HG03103 (cell line): ENCODE measurements around the gene SLC41A2.
A peak's percentile ranks its signal among the peaks of the same experiment; 100 is the strongest.
"Not testable (repeated sequence)": the region's sequence is repeated elsewhere in the genome, so short reads cannot be mapped to it uniquely, and the experiment has no call there.

Experiments
- ATAC-seq: cut with Tn5 transposase; IDR thresholded peaks from one replicate; pipeline ENCODE4 v1.9.1; 2021; ENCODE audit warnings: low read depth; ENCODE audit not compliant: unreplicated experiment

Gene SLC41A2

DNA sequence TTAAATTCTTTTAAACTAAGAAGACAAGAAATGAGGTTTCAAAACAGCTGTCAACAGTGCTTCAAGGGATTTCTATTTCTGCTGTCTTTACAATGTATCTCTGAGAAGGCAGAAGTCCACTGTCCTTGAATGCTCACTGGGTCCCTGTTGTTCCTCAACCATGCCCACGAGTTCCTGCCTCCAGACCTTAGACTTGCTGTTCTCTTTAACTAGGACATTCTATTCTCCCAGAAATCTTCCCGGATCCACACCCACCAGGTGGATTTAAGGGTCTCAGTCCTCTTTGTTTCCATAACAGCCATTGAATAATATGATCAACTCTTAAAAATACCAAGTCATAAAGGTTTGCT is 6.7 kb upstream of the SLC41A2 start:
- ATAC-seq = no peak

DNA sequence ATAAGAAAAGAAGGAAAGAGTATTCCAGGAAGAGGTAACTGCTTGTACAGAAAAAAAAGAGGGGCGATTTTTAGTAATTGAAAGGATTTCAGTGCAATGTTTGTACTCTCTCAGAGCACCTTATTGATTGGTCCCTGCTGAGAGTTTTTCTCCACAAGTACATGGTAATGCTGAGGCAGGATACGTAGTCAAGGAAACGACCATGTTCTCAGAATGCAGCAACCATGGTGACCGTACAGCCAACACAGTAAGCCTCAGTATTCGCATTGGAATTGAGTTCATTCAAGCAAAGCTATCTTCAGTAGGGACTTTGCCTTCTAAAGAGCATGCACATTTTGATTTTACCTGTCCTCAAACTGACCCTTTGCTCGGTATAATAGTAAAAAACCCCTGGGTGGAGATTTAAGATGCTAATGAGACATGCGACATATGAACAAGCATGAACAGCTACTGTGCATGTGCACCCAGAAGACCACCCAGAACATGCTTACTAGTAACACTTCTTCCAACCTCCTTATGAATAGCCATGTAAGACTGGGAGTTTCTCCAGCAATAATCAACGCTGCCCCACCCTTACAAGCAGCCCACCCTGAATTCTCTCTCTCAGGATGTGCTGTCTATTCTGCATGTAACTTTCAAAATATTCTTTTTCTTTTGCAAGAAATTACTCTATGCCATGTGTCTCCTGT is 6.2 kb upstream of the SLC41A2 start:
- no peak for ATAC-seq

DNA sequence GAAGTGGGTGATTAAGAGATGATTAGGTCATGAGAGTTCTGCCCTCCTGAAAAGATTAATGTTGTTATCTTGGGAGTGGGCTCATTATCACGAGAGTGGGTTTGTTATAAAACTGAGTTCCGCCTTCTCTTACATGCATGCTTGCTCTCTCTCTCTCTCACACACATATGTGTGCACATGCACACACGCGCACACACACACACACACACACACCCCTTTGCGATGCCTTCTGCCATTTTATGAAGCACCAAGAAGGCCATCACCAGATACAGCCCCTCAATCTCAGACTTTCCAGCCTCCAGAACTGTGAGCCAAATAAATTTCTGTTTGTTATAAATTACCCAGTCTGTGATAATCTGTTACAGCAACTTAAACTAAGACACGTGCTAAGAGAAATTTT is 5.7 kb upstream of the SLC41A2 start:
- no peak for ATAC-seq

DNA sequence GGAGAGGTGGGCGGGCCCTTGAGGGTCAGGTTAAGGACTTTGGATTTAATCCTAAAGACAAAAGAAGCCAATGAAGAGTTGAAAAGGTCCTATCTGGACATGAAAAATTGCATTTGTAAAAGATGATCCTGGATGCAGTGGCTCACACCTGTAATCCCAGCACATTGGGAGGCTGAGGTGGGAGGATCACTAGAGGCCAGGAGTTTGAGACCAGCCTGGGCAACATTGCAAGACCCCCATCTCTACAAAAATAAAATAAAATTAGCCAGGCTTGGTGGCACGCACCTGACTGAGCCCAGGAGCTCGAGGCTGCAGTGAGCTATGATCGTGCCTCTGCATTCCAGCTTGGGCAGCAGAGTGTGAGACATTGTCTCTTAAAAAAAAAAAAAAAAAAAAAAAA is 2.4 kb upstream of the SLC41A2 start:
- ATAC-seq = no peak

DNA sequence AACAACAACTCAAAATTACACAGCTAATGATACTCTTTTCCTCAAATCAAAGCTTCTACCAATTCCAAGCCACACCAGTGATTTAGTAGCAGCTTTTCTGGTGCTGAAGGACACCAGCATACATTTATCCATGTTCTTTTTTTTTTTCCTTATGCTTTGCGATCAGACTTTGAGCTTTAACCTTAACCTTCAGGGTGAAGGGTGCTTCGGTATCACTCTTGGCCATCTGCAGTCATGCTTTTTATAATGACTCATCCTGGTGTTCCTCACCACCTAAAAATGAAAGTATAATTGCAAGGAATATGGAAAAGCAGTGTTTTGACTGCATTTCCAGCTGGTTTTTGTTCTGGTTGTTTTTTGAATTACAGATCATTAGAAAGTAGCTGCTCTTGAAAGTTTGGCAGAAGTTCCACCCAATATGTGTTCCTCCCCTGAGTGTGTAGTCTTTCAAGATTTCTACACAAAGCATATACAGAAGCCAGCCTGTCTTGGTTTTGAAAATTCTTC is 1.3 kb upstream of the SLC41A2 start:
- ATAC-seq = no peak

DNA sequence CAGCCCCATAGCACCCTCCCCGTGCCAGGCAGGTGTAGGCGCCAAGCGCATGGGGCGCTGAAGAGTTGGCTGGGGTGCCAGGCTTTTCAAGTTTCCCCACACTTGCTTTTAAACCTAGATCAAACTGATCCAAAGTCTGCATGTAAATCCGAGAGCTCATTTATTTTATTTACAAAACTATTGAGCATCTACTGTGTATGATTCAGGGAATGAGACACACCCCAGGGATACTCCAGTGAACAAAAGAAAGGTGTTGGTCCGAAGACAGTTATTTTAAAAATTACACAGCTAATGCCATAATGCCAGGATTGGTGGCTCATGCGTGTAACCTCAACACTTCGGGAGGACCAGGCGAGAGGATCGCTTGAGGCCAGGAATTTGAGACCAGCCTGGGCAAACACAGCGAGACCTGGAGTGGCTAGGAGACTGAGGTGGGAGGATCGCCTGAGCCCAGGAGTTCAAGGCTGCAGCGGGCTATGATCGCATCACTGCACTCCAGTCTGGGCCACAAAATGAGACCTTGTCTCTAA is 780 bp upstream of the SLC41A2 start:
- ATAC-seq = no peak

DNA sequence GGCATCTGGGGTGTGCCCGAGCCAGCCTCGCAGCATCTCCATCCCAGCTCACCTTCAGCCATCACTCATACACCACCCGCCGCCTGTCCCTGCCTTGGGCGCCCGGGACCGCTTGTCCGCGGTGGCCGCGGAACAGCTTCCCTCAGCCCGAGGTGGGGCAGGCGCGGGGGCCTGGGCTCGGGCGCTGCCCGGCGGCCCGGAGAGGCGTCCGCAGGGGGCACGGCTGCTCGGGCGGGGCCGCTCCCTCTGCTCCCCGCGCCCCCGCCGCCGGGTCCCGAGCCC is 430 bp downstream of the SLC41A2 start:
- ATAC-seq = peak; percentile 26

DNA sequence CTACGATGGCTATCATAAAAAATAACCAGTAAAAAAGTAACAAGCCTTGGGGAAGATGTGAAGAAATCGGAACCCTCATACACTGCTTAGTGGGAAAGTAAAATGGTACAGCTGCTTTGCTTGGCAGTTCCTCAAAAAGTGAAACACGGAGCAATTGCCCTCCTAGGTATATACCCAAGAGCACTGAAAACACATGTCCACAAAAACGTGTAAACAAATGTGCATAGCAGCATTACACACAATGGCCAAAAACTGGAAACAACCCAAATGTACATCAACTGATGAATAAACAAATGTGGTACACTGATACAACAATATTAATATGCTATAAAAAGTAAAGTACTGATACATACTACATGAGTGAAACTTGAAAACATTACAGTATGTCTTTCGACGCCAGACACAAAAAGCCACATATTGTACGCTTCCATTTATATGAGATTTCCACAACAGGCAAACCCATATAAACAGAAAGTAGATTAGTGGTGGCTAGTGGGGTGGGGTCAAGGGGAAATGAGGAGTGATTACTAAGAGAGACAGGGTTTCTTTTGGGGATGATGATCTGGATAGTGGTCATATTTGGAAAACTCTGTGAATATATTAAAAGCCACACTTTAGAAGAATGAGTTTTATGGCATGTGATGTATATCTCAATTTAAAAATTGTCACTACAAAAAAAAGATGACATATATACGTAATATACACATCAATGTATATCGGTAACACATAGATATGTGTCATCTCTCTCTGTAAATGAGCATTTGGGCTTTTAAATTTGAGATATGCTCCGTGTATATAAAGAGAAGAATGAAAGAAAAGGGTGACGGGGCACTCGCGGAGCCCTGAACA is 996 bp downstream of the SLC41A2 start:
- no peak for ATAC-seq

DNA sequence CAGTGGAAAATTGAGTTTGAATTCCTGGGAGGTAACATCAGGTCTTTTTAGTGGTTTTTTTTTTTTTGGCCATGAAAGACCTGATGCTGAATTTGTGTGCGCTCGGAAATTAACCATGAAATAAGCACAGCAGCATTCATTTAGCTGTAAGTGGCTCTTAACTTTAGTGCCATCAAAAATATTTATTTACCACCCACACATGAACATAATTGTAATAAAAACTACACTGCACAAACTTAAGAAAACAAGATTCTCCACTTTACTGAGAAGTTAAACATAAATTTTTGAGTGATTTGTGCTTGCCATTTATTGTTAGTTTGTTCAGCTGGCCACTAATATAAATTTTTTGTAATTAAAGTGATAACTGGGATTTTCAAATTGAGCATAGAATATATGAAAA is 2.4 kb downstream of the SLC41A2 start:
- no peak for ATAC-seq

DNA sequence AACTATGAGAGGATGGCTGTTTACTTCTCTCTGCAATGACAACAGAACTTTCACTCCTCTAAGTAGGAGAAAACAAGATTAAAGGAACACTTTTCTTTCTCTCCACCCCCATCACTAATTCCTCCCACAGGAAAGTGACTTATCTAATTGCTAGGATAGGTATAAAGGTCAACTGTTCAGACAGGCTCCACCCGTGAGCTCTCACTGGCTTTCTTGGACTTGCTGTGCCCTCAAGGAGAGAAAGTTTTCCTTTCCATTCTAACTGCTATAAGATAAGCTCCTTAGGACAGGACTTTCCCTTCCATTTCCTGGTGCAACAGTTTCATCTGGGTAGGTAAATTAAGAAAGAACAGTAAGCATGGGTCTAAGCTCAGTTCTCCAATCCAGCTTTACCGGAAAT is 4.8 kb downstream of the SLC41A2 start:
- no peak for ATAC-seq

DNA sequence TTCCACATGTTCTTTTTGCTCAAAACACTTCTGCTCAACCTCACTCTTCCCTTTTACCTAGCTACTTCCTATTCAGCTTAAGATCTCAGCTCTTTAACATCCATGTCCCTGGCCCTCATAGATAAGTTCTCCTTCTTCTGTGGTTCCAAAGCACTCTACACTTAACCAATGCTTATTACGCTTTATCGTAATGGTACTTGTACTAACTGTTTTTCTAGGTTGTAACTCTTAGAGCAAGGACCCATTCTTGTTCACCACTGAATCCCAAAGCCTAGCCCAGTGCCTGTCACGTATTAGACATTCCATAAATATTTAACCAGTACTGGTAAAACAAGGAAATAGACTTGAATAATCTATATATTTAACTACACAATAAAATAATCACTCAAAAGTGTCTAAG is 5.3 kb downstream of the SLC41A2 start:
- no peak for ATAC-seq

DNA sequence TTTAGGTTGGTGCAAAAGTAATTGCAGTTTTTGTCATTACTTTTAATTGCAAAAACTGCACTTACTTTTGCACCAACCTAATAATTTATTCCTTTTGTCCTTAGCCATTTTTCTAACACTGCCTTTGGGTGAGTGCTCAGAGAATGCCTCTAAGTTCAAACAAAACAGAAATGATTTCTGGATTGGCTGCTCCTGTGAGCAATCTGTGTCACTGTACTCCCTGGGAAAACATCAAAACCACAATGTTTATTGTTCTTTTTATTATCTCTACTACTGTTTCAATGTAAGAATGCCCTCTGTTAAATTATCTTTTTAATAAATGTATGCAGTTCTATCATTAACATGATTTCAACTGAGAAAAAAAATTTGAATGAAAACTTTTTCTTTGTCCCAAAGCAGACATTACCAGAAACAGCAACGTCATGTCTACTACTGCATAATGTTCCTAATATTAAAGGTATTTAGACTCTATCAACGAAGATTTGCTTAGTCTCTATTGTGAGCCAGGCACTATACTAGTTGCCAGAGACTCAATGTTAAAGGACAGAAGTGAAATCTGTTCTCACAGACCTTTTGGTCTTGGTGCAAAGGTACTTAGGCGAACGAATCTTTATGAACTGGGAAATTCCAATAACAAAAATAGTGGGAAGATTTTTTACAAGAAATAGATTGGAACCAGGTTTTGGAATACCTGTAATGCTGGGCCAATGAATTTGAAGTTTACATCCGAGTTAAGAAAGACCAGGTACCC is 6.2 kb downstream of the SLC41A2 start:
- no peak for ATAC-seq

DNA sequence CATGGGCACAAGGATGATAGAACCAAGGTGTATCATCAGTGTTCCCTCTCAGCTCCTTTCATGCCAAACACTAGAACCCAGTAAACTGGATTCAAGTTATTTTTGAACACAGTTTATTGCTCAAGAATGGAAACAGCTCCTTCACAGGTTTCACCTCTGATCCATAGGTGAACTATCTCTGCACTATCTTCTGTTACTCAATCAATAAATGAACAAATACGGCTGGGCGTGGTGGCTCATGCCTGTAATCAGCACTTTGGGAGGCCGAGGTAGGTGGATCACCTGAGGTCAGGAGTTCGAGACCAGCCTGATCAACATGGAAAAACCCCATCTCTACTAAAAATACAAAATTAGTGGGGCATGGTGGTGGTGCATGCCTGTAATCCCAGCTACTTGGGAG is 9.4 kb downstream of the SLC41A2 start:
- not testable (repeated sequence) for ATAC-seq

DNA sequence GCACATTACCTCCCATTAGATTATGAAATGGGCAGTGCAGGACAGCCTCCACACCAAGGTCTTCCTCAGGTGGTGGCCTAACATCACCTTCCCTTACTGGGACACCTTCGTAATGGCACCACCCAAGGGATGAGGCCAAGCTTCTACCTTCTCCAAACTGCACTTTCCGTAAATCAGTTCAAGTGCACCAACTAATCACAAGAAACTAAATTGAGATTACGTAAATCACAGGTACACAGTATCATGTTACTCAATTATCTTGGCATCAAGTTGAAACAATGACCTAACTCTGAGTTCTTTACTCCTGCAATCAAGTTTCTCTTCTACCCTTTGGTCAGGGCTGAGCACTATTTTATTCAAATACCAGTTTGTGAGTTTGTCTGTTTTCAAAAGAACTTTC is 13.8 kb downstream of the SLC41A2 start:
- ATAC-seq = no peak

DNA sequence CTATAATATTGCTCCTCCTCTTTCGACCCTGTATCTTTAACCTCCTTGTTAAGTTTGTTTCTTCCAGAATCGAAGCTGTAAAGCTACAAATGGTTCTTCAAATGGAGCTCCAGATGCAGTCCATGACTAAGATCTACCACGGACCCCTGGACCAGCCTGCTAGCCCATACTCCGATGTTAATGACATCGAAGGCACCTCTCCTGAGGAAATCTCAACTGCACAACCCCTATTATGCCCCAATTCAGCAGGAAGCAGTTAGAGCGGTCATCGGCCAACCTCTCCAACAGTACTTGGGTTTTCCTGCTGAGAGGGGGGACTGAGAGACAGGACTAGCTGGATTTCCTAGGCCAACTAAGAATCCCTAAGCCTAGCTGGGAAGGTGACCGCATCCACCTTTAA is 14.7 kb downstream of the SLC41A2 start:
- ATAC-seq = not testable (repeated sequence)

DNA sequence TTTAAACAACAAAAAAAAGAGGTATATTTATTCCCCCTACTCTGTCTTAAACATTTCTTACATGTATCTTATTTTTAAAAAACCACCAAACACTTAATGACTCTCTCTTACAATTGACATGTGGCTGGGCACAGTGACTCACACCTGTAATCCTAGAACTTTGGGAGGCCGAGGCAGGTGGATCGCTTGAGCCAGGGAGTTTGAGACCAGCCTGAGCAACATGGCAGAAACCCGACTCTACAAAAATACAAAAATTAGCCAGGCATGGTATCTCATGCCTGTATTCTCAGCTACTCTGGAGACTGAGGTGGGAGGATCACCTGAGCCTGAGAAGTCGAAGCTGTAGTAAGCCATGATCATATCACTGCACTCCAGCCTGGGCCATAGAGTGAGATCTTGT is 16.0 kb downstream of the SLC41A2 start:
- ATAC-seq = no peak

DNA sequence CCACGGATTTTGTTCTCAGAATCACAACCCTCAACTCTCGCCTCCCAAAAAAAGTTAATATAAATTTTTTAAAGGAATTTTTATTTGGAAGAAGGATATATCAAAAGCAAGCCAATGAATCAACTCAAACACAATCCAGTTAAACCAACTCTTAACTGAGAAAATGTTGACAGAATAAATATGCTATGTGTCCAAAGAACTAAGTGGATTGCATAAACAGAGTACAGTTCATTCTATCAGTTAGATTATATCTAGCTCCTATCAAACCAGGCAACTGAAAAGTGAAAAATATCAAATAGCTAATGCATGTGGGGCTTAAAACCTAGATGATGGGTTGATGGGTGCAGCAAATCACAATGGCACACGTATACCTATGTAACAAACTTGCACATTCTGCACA is 16.6 kb downstream of the SLC41A2 start:
- ATAC-seq = no peak

DNA sequence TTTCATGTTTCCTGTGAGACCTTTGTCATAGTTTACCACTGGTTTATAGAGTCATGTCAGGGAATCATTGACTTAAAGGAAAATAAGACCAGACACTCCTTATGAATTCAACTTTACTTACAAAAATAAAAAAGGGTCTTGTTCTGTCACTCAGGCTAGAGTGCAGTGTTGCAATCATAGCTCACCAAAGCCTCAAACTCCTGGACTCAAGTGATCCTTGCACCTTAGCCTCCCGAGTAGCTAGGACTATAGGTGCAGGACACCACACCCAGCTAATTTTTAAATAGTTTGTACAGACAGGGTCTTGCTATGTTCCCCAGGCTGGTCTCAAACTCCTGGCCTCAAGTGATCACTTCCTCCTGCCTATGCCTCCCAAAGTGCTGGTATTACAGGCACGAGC is 19.0 kb downstream of the SLC41A2 start:
- ATAC-seq = no peak

DNA sequence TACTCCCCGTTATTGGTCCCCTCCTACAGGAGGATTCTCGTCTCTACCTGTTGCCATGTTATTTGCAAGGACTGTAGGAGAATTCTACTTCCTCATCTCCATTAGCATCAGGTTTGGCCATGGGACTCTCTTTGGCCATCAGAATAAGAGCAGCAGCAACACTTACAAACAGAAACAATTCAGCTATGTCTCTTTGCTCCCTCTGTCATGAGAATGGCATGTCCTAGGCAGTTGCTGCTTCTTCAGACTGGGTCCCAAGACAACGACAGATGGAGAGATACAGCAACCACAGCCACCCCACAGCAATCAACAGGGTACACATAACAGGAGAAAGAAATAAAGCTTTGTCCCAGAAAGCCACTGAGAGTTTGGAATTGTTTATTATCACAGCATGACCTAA is 19.7 kb downstream of the SLC41A2 start:
- ATAC-seq = no peak

DNA sequence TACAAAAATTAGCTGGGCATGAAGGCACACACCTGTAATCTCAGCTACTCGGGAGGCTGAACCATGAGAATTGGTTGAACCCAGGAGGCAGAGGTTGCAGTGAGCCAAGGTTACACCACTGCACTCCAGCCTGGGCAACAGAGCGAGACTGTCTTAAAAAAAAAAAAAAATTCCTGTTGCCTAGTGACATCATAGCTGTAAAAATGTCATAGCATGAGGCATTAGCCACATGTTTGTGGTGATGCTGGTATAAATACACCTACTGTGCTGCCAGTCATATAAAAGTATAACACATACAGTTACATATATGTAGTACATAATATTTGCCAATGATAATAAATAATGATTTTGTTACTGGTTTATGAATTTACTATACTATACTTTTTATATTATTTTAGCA is 22.2 kb downstream of the SLC41A2 start:
- ATAC-seq = no peak

DNA sequence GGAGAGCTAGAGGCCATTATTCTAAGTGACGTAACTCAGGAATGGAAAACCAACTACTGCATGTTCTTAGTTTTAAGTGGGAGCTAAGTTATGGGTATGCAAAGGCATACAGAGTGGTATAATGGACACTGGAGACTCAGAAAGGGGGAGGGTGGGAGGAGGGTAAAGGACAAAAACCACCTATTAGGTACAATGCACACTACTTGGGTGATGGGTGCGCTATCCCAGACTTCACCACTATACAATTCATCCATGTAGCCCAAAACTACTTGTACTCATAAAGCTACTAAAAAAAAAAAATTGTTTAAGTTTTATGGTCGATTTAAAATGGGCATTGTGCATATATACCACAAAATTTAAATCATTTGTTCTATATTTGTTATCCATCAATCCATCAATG is 24.3 kb downstream of the SLC41A2 start:
- no peak for ATAC-seq
